CD4-positive, alpha-beta memory T cell (primary cell): Measurements from ENCODE around the gene CEP43. TPM values are rescaled to one million over a fixed set of nuclear protein-coding genes. Genes with fewer than 3 reads are reported as not detected.
A peak's percentile ranks its signal among the peaks of the same experiment; 100 is the strongest.

Source experiments
- CTCF ChIA-PET: fragments of 350-600 bp; sonication (Branson Sonifier 250); formaldehyde crosslinking; loops from one replicate; lab custom pipeline; 2021; ENCODE audit warnings: inconsistent platforms; ENCODE audit not compliant: partially characterized antibody; lab: Charles Lee
- POLR2A ChIA-PET: fragments of 350-600 bp; sonication (Branson Sonifier 250); formaldehyde crosslinking; loops from one replicate; lab custom pipeline; 2021; ENCODE audit not compliant: partially characterized antibody; lab: Charles Lee
- DNase-seq, 5 donors: peaks; one replicate each; pipeline versions ENCODE4 v3.0.0 to v3.0.0-alpha.2; 2020 to 2022; ENCODE audit warnings: mixed read lengths in 1 of 5
- H3K27ac ChIP-seq: one replicate; pipeline ENCODE4 v1.7.0; 2013; ENCODE audit warnings: low read depth, low read length
- H3K27me3 ChIP-seq: 2 replicates; pipeline ENCODE4 v1.7.0; 2013; ENCODE audit warnings: mild to moderate bottlenecking, low read length, moderate library complexity; ENCODE audit not compliant: insufficient read depth
- H3K36me3 ChIP-seq: 2 replicates; pipeline ENCODE4 v1.7.0; 2013; ENCODE audit warnings: mild to moderate bottlenecking, low read length, moderate library complexity; ENCODE audit not compliant: insufficient read depth
- H3K4me1 ChIP-seq: 2 replicates; pipeline ENCODE4 v1.7.0; 2013; ENCODE audit warnings: mild to moderate bottlenecking, low read length, moderate library complexity; ENCODE audit not compliant: insufficient read depth
- H3K4me3 ChIP-seq, 2 donors: one replicate each; pipeline ENCODE4 v1.7.0; 2013; ENCODE audit warnings: low read length in 2 of 2, mild to moderate bottlenecking in 1 of 2
- H3K9me3 ChIP-seq, 2 donors: one replicate each; pipeline ENCODE4 v1.7.0; 2013; ENCODE audit warnings: low read length in 2 of 2, control low read depth in 1 of 2; ENCODE audit not compliant: control insufficient read depth in 1 of 2
- H3K27ac Mint-ChIP-seq, 7 donors: one replicate each; pipeline ENCODE4 v1.8.0; 2020 to 2021; ENCODE audit warnings: mixed read lengths in 7 of 7, mild to moderate bottlenecking in 6 of 7, inconsistent platforms in 3 of 7, moderate library complexity in 3 of 7
- H3K27me3 Mint-ChIP-seq, 2 donors: one replicate each; pipeline ENCODE4 v1.8.0; 2020 to 2021; ENCODE audit warnings: mixed read lengths in 2 of 2
- H3K36me3 Mint-ChIP-seq, 2 donors: one replicate each; pipeline ENCODE4 v1.8.0; 2020 to 2021; ENCODE audit warnings: mixed read lengths in 2 of 2, inconsistent platforms in 1 of 2, mild to moderate bottlenecking in 1 of 2
- H3K4me1 Mint-ChIP-seq, 4 donors: one replicate each; pipeline ENCODE4 v1.8.0; 2020 to 2021; ENCODE audit warnings: mixed read lengths in 4 of 4, mild to moderate bottlenecking in 1 of 4
- H3K4me3 Mint-ChIP-seq, 8 donors: one replicate each; pipeline ENCODE4 v1.8.0; 2020 to 2021; ENCODE audit warnings: mixed read lengths in 8 of 8, mild to moderate bottlenecking in 7 of 8, moderate library complexity in 6 of 8, inconsistent platforms in 3 of 8
- H3K9me3 Mint-ChIP-seq, 8 donors: one replicate each; pipeline ENCODE4 v1.8.0; 2020 to 2021; ENCODE audit warnings: mixed read lengths in 8 of 8, mild to moderate bottlenecking in 5 of 8, inconsistent platforms in 3 of 8, moderate library complexity in 1 of 8
- intact Hi-C: fragments of 100-400 bp; cut with micrococcal nuclease; formaldehyde crosslinking; loops from one replicate; pipeline ENCODE4 v1.15.1; 2023
- polyA plus RNA-seq, 2 donors: library from polyadenylated mRNA; unstranded; fragments of 300-500 nt; fragmentation: Illumina TruSeq; gene quantifications; one replicate each; pipeline ENCODE4 v1.2.3, GENCODE V29; 2021
- total RNA-seq, 2 experiments: library from RNA; stranded (reverse); gene quantifications; one replicate each; pipeline ENCODE4 v1.2.3, GENCODE V29; 2021

Gene CEP43
- total and polyA plus RNA-seq, 4 experiments from 2014 or later = 4.1 to 24.9 (median 11.9) TPM

DNA sequence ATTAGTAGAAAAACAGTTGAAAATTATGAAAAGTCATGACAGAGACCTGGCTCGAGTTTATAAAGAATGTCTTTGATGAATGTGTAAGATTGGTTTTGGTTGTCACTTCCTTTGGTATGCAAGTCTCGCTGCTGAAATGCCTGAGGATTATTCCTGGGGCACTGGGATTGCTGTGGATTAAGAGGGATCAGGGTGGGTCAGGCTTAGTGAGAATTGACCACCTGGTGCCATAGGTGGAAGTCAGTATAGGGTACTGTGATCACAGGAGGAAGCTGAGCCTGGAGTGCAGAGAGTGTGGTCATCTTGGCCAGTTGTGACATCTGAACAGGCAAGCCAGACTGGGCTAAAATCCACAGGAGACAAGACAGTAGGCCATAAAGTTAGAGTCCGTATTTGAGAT, 34.9 kb downstream of the CEP43 start:
- Histone ChIP-seq H3K27ac (no peak overlapping the region), H3K36me3 (no peaks in the 10 kb centered on the region), H3K4me3 (no peak overlapping the region), H3K9me3 (no peaks in the 10 kb centered on the region), H3K27me3 (no peaks in the 10 kb centered on the region), H3K4me1 (peaks cover 4% of the 10 kb centered on the region)
- Mint-ChIP-seq H3K36me3 (peaks cover 58 to 59% of the 10 kb centered on the region in 2 donors), H3K27me3 (no peaks in the 10 kb centered on the region), H3K27ac (peak overlapping the region in 3 of 7 donors; percentile 70 to 82 (median 70)), H3K9me3 (no peaks in the 10 kb centered on the region), H3K4me3 (no peak overlapping the region), H3K4me1 (peaks cover 3 to 17% (median 9%) of the 10 kb centered on the region in 4 donors)
- intact Hi-C loops = no loop called here
- CTCF ChIA-PET = interaction anchor here (2.6 kb wide), 1 partner anchor 45 kb away, joined by 9 read pairs; no protein-coding TSS in a partner anchor
- no peak for DNase-seq
- POLR2A ChIA-PET = interaction anchor here (1.3 to 1.4 kb wide), 2 partner anchors 22 to 89 kb away, joined by 3 to 4 read pairs; partner anchors contain the start of gene CCR6

DNA sequence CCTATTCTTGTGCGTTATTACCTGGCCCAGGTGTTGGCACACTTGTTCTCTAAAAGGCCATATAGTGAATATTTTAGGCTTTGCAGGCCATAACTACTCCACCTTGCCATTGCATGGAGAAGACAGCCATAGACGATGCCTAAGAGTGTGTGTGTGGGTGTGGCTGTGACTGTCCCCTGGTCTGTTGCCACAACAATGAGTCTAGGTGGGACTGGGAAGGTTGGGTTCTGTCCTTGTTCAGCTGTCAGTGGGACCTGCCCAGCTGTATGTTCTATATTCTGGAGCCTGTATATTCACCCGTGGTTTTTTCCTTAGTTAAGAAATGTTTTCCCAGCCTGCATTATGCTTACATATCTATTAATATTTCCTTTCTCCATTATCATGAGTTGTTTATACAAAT, 38.6 kb downstream of the CEP43 start:
- H3K4me1 Mint-ChIP-seq = peaks cover 14 to 33% (median 25%) of the 10 kb centered on the region in 4 donors

GRCh38 chr6:167044696-167045095, 45.5 kb downstream of the CEP43 start:
- Histone ChIP-seq H3K4me1 (peaks cover 70% of the 10 kb centered on the region), H3K9me3 (no peaks in the 10 kb centered on the region), H3K36me3 (no peaks in the 10 kb centered on the region), H3K27ac (no peak overlapping the region), H3K4me3 (no peak overlapping the region), H3K27me3 (no peaks in the 10 kb centered on the region)
- no peak for DNase-seq
- Mint-ChIP-seq H3K9me3 (no peaks in the 10 kb centered on the region), H3K4me3 (peak overlapping the region in 1 of 8 donors; percentile 38), H3K4me1 (peaks cover 36 to 69% (median 50%) of the 10 kb centered on the region in 4 donors), H3K27ac (peak overlapping the region in 4 of 7 donors; percentile 36 to 84 (median 62)), H3K36me3 (peaks cover 5 to 6% of the 10 kb centered on the region in 2 donors), H3K27me3 (no peaks in the 10 kb centered on the region)
- intact Hi-C loops = no loop called here
- ChIA-PET CTCF (interaction anchor here (0.8 to 1.5 kb wide), 2 partner anchors 30 to 79 kb away, joined by 3 read pairs; no protein-coding TSS in a partner anchor), POLR2A (interaction anchor here (0.6 to 6.9 kb wide), 3 partner anchors 9 to 77 kb away, joined by 3 to 111 read pairs (median 4); partner anchors contain the start of gene CEP43)

More for the DNA sequence above, 38.6 kb downstream of the CEP43 start:
- Histone ChIP-seq H3K27ac (no peak overlapping the region), H3K9me3 (no peaks in the 10 kb centered on the region), H3K4me1 (peaks cover 31% of the 10 kb centered on the region), H3K36me3 (no peaks in the 10 kb centered on the region), H3K4me3 (no peak overlapping the region), H3K27me3 (no peaks in the 10 kb centered on the region)
- Mint-ChIP-seq H3K36me3 (peaks cover 39 to 45% of the 10 kb centered on the region in 2 donors), H3K27me3 (no peaks in the 10 kb centered on the region), H3K4me3 (no peak overlapping the region), H3K27ac (peak overlapping the region in 5 of 7 donors; percentile 6 to 77 (median 72)), H3K9me3 (no peaks in the 10 kb centered on the region)
- no peak for DNase-seq
- ChIA-PET POLR2A (no interaction called here), CTCF (interaction anchor here (1.0 kb wide), 1 partner anchor 104 kb away, joined by 3 read pairs; no protein-coding TSS in a partner anchor)
- intact Hi-C loops = no loop called here

DNA sequence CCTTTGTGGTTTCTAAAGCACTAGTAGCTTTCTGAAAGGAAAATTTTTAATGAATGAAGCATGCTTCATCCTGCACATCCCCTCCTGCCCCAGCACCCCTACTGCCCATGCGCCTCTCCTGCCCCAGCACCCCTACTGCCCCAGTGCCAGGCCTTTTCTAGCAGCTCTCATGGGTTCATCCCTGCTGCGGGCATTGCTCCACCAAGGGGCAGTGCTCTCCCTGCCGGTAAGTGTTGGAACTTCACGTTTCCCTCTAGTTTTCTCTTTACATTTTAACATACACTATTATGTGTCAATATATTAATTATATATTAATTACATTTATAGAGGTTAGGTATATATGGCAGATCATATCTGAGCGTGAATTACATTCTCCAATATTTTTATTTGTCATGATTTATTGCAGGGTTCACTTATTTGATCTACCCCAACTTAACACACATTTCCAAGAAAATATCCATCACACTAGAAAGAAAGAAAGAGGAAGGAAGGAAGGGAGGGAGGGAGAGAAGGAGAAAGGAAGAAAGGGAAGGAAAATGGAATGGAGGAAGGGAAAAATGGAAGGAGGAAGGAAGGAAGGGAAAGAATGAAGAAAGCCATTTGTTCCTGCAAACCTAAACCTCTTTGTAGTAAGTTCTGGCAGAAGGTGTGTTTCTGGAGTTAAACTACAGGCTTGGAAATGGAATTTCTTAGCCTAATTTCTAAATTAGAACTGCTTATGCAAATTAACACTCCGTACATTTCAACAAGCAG, 46.8 kb downstream of the CEP43 start:
- H3K27me3 ChIP-seq = no peaks in the 10 kb centered on the region
- Mint-ChIP-seq H3K27me3 (no peaks in the 10 kb centered on the region), H3K36me3 (peaks cover 3 to 4% of the 10 kb centered on the region in 2 donors), H3K4me3 (peak overlapping the region in 3 of 8 donors; percentile 31 to 60 (median 45)), H3K9me3 (no peaks in the 10 kb centered on the region), H3K27ac (peak overlapping the region in 6 of 7 donors; percentile 17 to 87 (median 84)), H3K4me1 (peaks cover 34 to 72% (median 48%) of the 10 kb centered on the region in 4 donors)
- H3K4me1 ChIP-seq = peaks cover 61% of the 10 kb centered on the region
- no peak for DNase-seq
- H3K9me3 ChIP-seq = no peaks in the 10 kb centered on the region
- no peaks in the 10 kb centered on the region for H3K36me3 ChIP-seq
- intact Hi-C loops = no loop called here
- CTCF ChIA-PET = interaction anchor here (1.0 to 2.7 kb wide), 2 partner anchors 73 to 93 kb away, joined by 3 to 13 read pairs; no protein-coding TSS in a partner anchor
- POLR2A ChIA-PET = interaction anchor here (1.4 to 6.9 kb wide), 4 partner anchors 8 to 76 kb away, joined by 4 to 111 read pairs (median 20); no protein-coding TSS in a partner anchor
- H3K27ac ChIP-seq = no peak overlapping the region
- no peak overlapping the region for H3K4me3 ChIP-seq

- intact Hi-C loops = loop anchor here (1.0 kb wide), 1 partner anchor 9 kb away; no protein-coding TSS in a partner anchor
- Mint-ChIP-seq H3K4me1 (peaks cover 28 to 63% (median 40%) of the 10 kb centered on the region in 4 donors), H3K9me3 (no peaks in the 10 kb centered on the region), H3K4me3 (peak overlapping the region in 7 of 8 donors; percentile 59 to 76 (median 70)), H3K27me3 (no peaks in the 10 kb centered on the region), H3K36me3 (peaks cover 1 to 3% of the 10 kb centered on the region in 2 donors), H3K27ac (peak overlapping the region; percentile 64 to 97 (median 85))
- Histone ChIP-seq H3K9me3 (no peaks in the 10 kb centered on the region), H3K36me3 (no peaks in the 10 kb centered on the region), H3K27ac (peak overlapping the region; percentile 30), H3K27me3 (no peaks in the 10 kb centered on the region), H3K4me3 (no peak overlapping the region), H3K4me1 (peaks cover 51% of the 10 kb centered on the region)
- CTCF ChIA-PET = interaction anchor here (1.1 to 2.7 kb wide), 10 partner anchors 9 to 304 kb away, joined by 3 to 13 read pairs (median 6); partner anchors contain the start of gene CCR6
- peak in 1 of 5 donors; percentile 6 for DNase-seq
- POLR2A ChIA-PET = interaction anchor here (0.5 to 2.8 kb wide), 13 partner anchors 9 to 94 kb away, joined by 3 to 25 read pairs (median 5); partner anchors contain the start of genes CCR6, CEP43 and RNASET2
Observed at GRCh38 chr6:167046861-167047495, 47.8 kb downstream of the CEP43 start.

DNA sequence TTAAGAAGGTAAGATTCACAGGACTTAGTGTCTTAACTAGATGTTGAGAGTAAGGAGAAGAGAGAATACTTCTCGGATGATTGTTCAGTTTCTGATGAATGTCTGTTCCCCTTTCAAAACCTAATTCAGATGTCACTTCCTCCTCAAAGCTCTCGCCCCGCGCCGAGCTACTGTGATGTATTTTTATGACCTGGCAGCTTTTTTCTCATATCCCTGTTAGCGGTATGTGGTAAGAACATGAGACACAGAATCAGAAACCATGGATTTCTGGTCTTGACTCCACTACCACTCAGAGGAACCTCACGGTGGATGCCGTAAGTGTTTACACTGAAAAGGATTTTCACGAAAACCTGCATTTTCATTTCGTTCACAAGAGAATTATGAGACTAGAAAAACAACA, 48.4 kb downstream of the CEP43 start:
- CTCF ChIA-PET = interaction anchor here (1.1 to 2.7 kb wide), 15 partner anchors 9 to 303 kb away, joined by 3 to 13 read pairs (median 5); partner anchors contain the start of gene CCR6
- peak; percentile 49 to 67 (median 64) for DNase-seq
- Histone ChIP-seq H3K36me3 (no peaks in the 10 kb centered on the region), H3K4me3 (peak overlapping the region in 1 of 2 donors; percentile 28), H3K27ac (peak overlapping the region; percentile 30), H3K4me1 (peaks cover 49% of the 10 kb centered on the region), H3K9me3 (no peaks in the 10 kb centered on the region), H3K27me3 (no peaks in the 10 kb centered on the region)
- H3K9me3 Mint-ChIP-seq = no peaks in the 10 kb centered on the region
- peaks cover 1 to 3% of the 10 kb centered on the region in 2 donors for H3K36me3 Mint-ChIP-seq
- H3K4me1 Mint-ChIP-seq = peaks cover 26 to 57% (median 39%) of the 10 kb centered on the region in 4 donors
- H3K27me3 Mint-ChIP-seq = no peaks in the 10 kb centered on the region
- intact Hi-C loops = loop anchor here (1.0 kb wide), 1 partner anchor 9 kb away; no protein-coding TSS in a partner anchor
- H3K27ac Mint-ChIP-seq = peak overlapping the region; percentile 64 to 97 (median 85)
- peak overlapping the region; percentile 56 to 82 (median 71) for H3K4me3 Mint-ChIP-seq
- POLR2A ChIA-PET = interaction anchor here (0.5 to 2.8 kb wide), 16 partner anchors 9 to 97 kb away, joined by 3 to 25 read pairs (median 4); partner anchors contain the start of genes CCR6, CEP43 and RNASET2
